ENCODE measurements around the gene MBLAC1.

Gene MBLAC1

GRCh38 chr7:100082978-100083377, 43.8 kb upstream of the MBLAC1 start:
- H3K4me3 ChIP-seq (ENCODE audit: low read depth, low read length) = no peak overlapping the region

GRCh38 chr7:100085515-100085914, 41.3 kb upstream of the MBLAC1 start:
- no peak overlapping the region for H3K4me3 ChIP-seq (ENCODE audit: low read depth, low read length)
- in situ Hi-C loops (cut with HindIII; ENCODE audit: low sequenced_read_pairs) = no loop called here
- no peak for TF ChIP-seq CTCF (IDR thresholded peaks at IDR 0.05; ENCODE audit: low read depth, low read length, missing control alignments)
- no peak for DNase-seq (ENCODE audit: low read depth)

More at GRCh38 chr7:100082978-100083377, 43.8 kb upstream of the MBLAC1 start:
- no peak for DNase-seq (ENCODE audit: low read depth)
- in situ Hi-C loops (cut with HindIII; ENCODE audit: low sequenced_read_pairs) = no loop called here
- TF ChIP-seq CTCF (IDR thresholded peaks at IDR 0.05; ENCODE audit: low read depth, low read length, missing control alignments) = no peak

DNA sequence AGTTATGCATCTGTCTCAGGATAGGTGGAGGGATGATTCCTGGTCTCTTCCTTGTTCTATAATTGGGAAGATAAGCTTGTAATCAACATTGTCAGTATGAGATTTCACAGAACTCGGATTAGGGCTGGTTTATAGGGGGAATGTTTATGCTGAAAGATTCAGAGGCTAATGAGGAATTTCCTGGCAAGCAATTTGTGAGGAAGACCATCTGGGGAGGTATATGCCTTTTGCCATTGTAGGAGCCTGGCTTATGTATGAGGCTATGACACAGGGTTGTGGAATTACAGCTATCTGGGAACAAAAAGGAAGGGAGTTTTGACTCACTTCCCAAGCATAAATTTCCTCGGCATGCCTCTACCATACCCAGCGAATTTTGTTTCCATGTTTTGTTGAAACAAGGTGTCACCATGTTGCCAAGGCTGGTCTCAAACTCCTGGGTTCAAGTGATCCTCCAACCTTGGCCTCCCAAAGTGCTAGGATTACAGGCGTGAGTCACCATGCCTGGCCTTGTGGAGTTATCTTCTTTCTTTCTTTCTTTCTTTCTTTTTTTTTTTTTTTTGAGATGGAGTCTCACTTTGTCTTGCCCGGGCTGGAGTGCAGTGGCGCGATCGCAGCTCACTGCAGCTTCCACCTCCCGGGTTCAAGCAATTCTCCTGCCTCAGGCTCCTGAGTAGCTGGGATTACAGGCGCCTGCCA, 39.6 kb upstream of the MBLAC1 start:
- in situ Hi-C loops (cut with HindIII; ENCODE audit: low sequenced_read_pairs) = no loop called here
- H3K4me3 ChIP-seq (ENCODE audit: low read depth, low read length) = no peak overlapping the region
- TF ChIP-seq CTCF (IDR thresholded peaks at IDR 0.05; ENCODE audit: low read depth, low read length, missing control alignments) = no peak
- peak; percentile 88 for DNase-seq (ENCODE audit: low read depth)

DNA sequence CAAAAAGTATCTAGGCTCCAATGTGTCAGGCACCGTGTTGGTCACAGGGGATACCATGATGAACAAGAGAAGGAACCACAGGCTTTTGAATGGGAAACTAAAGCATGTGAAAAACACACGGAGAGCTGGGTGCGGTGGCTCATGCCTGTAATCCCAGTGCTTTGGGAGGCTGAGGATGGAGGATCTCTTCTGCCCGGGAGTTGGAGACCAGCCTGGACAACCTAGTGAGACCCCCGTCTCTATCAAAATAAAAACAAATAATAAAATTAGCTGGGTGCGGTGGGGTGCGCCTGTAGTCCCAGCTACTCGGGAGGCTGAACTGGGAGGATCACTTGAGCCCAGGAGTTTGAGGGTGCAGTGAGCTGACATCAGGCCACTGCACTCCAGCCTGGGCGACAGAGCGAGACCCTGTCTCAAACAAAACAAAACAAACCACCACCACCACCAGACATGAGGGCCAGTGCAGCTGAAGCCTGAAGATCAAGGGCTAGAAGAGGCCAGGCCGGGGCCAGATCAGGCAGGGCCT, 38.6 kb upstream of the MBLAC1 start:
- DNase-seq (ENCODE audit: low read depth) = no peak
- H3K4me3 ChIP-seq (ENCODE audit: low read depth, low read length) = peak overlapping the region; percentile 89
- in situ Hi-C loops (cut with HindIII; ENCODE audit: low sequenced_read_pairs) = no loop called here
- no peak for TF ChIP-seq CTCF (IDR thresholded peaks at IDR 0.05; ENCODE audit: low read depth, low read length, missing control alignments)

DNA sequence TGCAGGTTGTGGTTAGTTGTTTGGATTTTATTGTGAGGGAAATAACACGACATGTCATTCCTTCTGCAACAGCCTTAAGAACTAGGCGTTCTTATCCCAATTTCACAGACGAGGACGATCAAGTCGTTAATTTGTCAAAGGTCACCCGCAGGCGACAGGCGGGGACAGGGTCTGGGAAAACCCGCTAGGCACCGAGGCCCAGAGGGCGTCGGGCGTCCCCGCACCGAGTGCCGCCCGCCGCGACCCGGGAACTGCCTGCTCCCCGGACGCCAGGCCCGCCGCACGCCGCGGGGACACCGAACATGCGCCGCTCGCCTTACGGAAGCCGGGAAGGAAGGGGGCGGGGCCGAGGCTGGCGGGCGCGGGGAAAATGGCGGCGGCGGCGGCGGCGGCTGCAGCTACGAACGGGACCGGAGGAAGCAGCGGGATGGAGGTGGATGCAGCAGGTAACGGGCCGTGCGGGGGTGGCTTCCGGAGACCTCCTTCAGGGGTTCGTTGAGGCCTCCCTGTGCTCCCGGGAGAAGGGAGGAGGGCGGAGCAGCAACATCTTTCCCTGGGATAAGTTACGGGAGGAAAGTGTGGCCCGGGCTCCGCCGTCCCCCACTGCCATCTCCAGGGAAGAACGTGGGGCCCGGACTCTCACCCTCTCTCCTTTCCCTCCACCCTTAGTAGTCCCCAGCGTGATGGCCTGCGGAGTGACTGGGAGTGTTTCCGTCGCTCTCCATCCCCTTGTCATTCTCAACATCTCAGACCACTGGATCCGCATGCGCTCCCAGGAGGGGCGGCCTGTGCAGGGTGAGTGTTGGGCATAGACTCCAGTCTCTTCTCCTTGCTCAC, 37.9 kb upstream of the MBLAC1 start, which contains the start of gene COPS6:
Gene COPS6, plus strand, starts transcription at position 349 of the 837 bp plus-strand sequence. Its CDS starts 22 bp downstream, at position 371.
- no peak for TF ChIP-seq CTCF (IDR thresholded peaks at IDR 0.05; ENCODE audit: low read depth, low read length, missing control alignments)
- H3K4me3 ChIP-seq (ENCODE audit: low read depth, low read length) = peak within 1 kb of the TSS; percentile 89
- no peak for DNase-seq (ENCODE audit: low read depth)
- in situ Hi-C loops (cut with HindIII; ENCODE audit: low sequenced_read_pairs) = no loop called here

DNA sequence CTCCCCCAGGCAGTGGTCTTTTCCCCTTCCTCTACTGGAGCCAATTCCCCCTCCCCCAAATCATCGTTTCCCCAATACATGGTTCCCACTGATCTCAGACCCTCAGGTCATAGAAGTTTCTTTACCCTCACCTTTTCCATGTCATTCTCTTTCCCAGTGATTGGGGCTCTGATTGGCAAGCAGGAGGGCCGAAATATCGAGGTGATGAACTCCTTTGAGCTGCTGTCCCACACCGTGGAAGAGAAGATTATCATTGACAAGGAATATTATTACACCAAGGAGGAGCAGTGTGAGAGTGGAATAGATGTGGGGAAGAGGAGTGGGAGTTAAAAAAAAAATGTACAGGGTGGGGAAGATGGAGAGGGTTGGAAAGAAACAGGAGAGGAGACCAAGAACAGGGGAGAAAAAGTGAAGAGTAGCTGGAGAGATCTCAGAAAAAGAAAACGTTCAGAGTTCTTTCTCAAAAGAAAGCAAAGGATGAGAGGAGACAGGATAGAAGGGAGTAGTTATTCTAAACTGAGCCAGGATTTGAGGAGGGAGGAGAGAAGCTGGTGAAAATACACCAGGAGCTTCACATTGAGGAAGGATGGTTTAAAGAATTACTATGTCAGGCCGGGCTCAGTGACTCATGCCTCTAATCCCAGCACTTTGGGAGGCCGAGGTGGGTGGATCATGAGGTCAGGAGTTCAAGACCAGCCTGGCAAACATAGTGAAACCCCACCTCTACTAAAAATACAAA, 37.1 kb upstream of the MBLAC1 start:
- in situ Hi-C loops (cut with HindIII; ENCODE audit: low sequenced_read_pairs) = no loop called here
- no peak for DNase-seq (ENCODE audit: low read depth)
- no peak for TF ChIP-seq CTCF (IDR thresholded peaks at IDR 0.05; ENCODE audit: low read depth, low read length, missing control alignments)
- H3K4me3 ChIP-seq (ENCODE audit: low read depth, low read length) = peak overlapping the region; percentile 89

Data from astrocyte of the cerebellum (primary cell).